Measurements from ENCODE around the gene ZSCAN32.

ZSCAN32 gene

GRCh38 chr16:3356118-3356517 is 44.7 kb downstream of the ZSCAN32 start:
- H3K4me1 ChIP-seq (ENCODE audit: control insufficient read depth, insufficient read depth, low read length, poor library complexity, severe bottlenecking), result no peaks in the 10 kb centered on the region
- no peak overlapping the region for H3K27ac ChIP-seq (ENCODE audit: low read depth, low read length, severe bottlenecking)
- H3K9me3 ChIP-seq (ENCODE audit: control insufficient read depth, low read length), result no peaks in the 10 kb centered on the region
- H3K4me3 ChIP-seq (ENCODE audit: extremely low read depth, insufficient read depth, low read length, poor library complexity, severe bottlenecking), result no peak overlapping the region
- WGBS, 2 experiments (ENCODE audit: insufficient coverage in 2 of 2), result 87 to 90% methylated on average over 9 to 10 of the region's 10 CpGs
- no peaks in the 10 kb centered on the region for H3K36me3 ChIP-seq (ENCODE audit: control insufficient read depth, insufficient read depth, low read length)

DNA sequence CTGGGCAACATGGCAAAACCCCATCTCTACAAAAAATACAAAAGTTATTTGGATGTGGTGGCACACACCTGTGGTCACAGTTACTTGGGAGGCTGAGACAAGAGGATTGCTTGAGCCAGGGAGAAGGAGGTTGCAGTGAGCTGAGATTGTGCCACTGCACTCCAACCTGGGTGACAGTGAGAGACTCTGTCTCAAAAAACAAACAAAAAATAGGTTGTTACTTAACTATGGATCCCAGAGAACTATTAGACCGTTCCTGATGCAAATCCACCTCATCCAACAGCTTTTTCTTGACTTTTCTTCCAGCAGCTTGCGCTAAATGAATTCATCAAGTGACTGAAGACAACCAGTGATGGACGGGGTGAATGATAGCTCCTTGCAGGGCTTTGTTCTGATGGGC is 45.2 kb downstream of the ZSCAN32 start, which contains the start of gene OR2C1:
Gene OR2C1 (plus strand): TSS at position 301 of the 400 bp plus-strand sequence. CDS start 52 bp downstream, at position 353.
- Histone ChIP-seq H3K4me1 (ENCODE audit: control insufficient read depth, insufficient read depth, low read length, poor library complexity, severe bottlenecking) (no peaks in the 10 kb centered on the region), H3K27ac (ENCODE audit: low read depth, low read length, severe bottlenecking) (no peak within 1 kb of the TSS), H3K9me3 (ENCODE audit: control insufficient read depth, low read length) (no peaks in the 10 kb centered on the region), H3K4me3 (ENCODE audit: extremely low read depth, insufficient read depth, low read length, poor library complexity, severe bottlenecking) (no peak within 1 kb of the TSS), H3K36me3 (ENCODE audit: control insufficient read depth, insufficient read depth, low read length) (no peaks in the 10 kb centered on the region)
- WGBS, 2 experiments (ENCODE audit: insufficient coverage in 2 of 2), result 59 to 62% methylated on average over 2 to 3 of the region's 3 CpGs

DNA sequence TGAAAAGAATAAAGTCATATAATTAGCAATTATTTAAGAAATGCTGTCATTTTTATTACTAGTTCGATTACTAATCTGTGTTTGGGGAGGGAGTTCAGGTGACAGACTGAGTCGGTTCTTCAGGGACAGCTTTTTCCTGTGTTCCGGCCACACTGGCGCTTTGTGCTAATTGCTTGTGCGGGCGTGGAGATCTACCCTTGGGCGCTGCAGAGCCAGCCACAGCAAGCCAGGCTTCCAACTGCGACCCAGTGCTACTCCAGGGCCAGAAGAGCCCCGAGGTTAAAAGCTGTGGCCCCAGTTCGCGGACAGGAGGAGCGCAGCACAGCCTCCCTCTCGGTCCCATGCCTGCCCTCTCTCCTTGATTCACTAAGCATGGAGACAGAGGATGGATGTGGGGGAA is 51.6 kb downstream of the ZSCAN32 start:
- H3K27ac ChIP-seq (ENCODE audit: low read depth, low read length, severe bottlenecking), result no peak overlapping the region
- no peaks in the 10 kb centered on the region for H3K4me1 ChIP-seq (ENCODE audit: control insufficient read depth, insufficient read depth, low read length, poor library complexity, severe bottlenecking)
- no peaks in the 10 kb centered on the region for H3K9me3 ChIP-seq (ENCODE audit: control insufficient read depth, low read length)
- WGBS, 2 experiments (ENCODE audit: insufficient coverage in 2 of 2), result 72 to 76% methylated on average over 6 to 10 of the region's 13 CpGs
- no peaks in the 10 kb centered on the region for H3K36me3 ChIP-seq (ENCODE audit: control insufficient read depth, insufficient read depth, low read length)
- no peak overlapping the region for H3K4me3 ChIP-seq (ENCODE audit: extremely low read depth, insufficient read depth, low read length, poor library complexity, severe bottlenecking)

- Histone ChIP-seq H3K36me3 (ENCODE audit: control insufficient read depth, insufficient read depth, low read length) (no peaks in the 10 kb centered on the region), H3K4me1 (ENCODE audit: control insufficient read depth, insufficient read depth, low read length, poor library complexity, severe bottlenecking) (no peaks in the 10 kb centered on the region), H3K27ac (ENCODE audit: low read depth, low read length, severe bottlenecking) (no peak overlapping the region), H3K4me3 (ENCODE audit: extremely low read depth, insufficient read depth, low read length, poor library complexity, severe bottlenecking) (no peak overlapping the region), H3K9me3 (ENCODE audit: control insufficient read depth, low read length) (no peaks in the 10 kb centered on the region)
- 76 to 94% methylated on average over 2 to 3 of the region's 4 CpGs for WGBS, 2 experiments (ENCODE audit: insufficient coverage in 2 of 2)
These were observed 52.1 kb downstream of the ZSCAN32 start for GRCh38 chr16:3348547-3349167.

- WGBS, 2 experiments (ENCODE audit: insufficient coverage in 2 of 2), result 82 to 86% methylated on average over 1 to 4 of the region's 10 CpGs
These were observed 53.2 kb downstream of the ZSCAN32 start for GRCh38 chr16:3347586-3347985.

DNA sequence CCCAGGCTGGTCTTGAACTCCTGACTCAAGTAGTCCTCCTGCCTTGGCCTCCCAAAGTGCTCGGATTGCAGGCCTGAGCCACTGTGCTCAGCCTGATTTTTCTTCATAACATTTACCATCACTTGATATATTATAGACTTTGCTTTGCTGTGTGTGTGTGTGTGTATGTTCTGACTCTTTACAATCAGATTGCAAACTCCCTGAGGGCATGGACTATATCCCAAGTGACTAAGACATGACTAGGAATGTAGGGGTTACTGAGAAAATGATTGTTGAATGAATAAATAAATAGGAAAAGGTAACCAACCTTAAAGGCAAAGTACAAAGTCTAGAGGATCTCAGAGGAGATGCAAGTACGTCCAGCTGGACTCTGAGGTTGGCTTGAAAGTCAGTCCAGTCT is 54.8 kb downstream of the ZSCAN32 start:
- Histone ChIP-seq H3K9me3 (ENCODE audit: control insufficient read depth, low read length) (no peaks in the 10 kb centered on the region), H3K27ac (ENCODE audit: low read depth, low read length, severe bottlenecking) (no peak overlapping the region), H3K4me1 (ENCODE audit: control insufficient read depth, insufficient read depth, low read length, poor library complexity, severe bottlenecking) (no peaks in the 10 kb centered on the region), H3K36me3 (ENCODE audit: control insufficient read depth, insufficient read depth, low read length) (no peaks in the 10 kb centered on the region), H3K4me3 (ENCODE audit: extremely low read depth, insufficient read depth, low read length, poor library complexity, severe bottlenecking) (no peak overlapping the region)
- WGBS, 2 experiments (ENCODE audit: insufficient coverage in 2 of 2), result 58 to 100% methylated on average over 1 to 2 of the region's 2 CpGs

More at GRCh38 chr16:3347586-3347985, 53.2 kb downstream of the ZSCAN32 start:
- Histone ChIP-seq H3K4me3 (ENCODE audit: extremely low read depth, insufficient read depth, low read length, poor library complexity, severe bottlenecking) (no peak overlapping the region), H3K36me3 (ENCODE audit: control insufficient read depth, insufficient read depth, low read length) (no peaks in the 10 kb centered on the region), H3K27ac (ENCODE audit: low read depth, low read length, severe bottlenecking) (no peak overlapping the region), H3K9me3 (ENCODE audit: control insufficient read depth, low read length) (no peaks in the 10 kb centered on the region), H3K4me1 (ENCODE audit: control insufficient read depth, insufficient read depth, low read length, poor library complexity, severe bottlenecking) (no peaks in the 10 kb centered on the region)

All from mesodermal cell (in vitro differentiated cells).